ENCODE measurements around the gene SMIM33. TPM values are rescaled to one million over a fixed set of nuclear protein-coding genes. Genes with fewer than 3 reads are reported as not detected.
A peak's percentile ranks its signal among the peaks of the same experiment; 100 is the strongest.

SMIM33 gene
- total and polyA plus RNA-seq, 9 of the 15 experiments (the other 6 are each of a cell fraction or from before 2014, with no cell fraction given): not detected

GRCh38 chr5:139517683-139518564 lies 47.1 kb downstream of the SMIM33 start (continued):
- TF ChIP-seq STAT6 (CRISPR knock-in tag; IDR thresholded peaks at IDR 0.05): no peak
- TF ChIP-seq RFX5 (IDR thresholded peaks at IDR 0.05; ENCODE audit: low read depth, low read length): no peak
- peak; percentile 37 to 72; a peak in 1 of 4 replicates for TF ChIP-seq RCOR1 (IDR thresholded peaks at IDR 0.05; ENCODE audit: borderline replicate concordance in 1 of 2, low read depth in 2 of 2, low read length in 2 of 2)
- TF ChIP-seq MAFK (IDR thresholded peaks at IDR 0.05; ENCODE audit: low read length): peak; percentile 2; the same call in 1 of the 2 replicates
- no peak for TF ChIP-seq NUFIP1 (IDR thresholded peaks at IDR 0.05; ENCODE audit: partially characterized antibody)
- peak; percentile 98 for TF ChIP-seq NFIC (IDR thresholded peaks at IDR 0.05)
- peak; percentile 97 for TF ChIP-seq HMGN3 (IDR thresholded peaks at IDR 0.05; ENCODE audit: borderline replicate concordance, extremely low read depth, insufficient read length, low read depth, low read length)
- TF ChIP-seq ZNF740 (CRISPR knock-in tag; IDR thresholded peaks at IDR 0.05): peak; percentile 81; the same call in 1 of the 2 replicates
- TF ChIP-seq ZNF740 (tag; IDR thresholded peaks at IDR 0.05): no peak
- TF ChIP-seq FOXK2 (conservative IDR thresholded peaks at IDR 0.05 in 1 of 2, IDR thresholded peaks at IDR 0.05 in 1 of 2; ENCODE audit: low read depth in 2 of 2): peak in 1 of 2 experiments; percentile 38; a peak in 2 of 4 replicates
- TF ChIP-seq RBM25 (IDR thresholded peaks at IDR 0.05; ENCODE audit: low read depth, low read length, severe bottlenecking): no peak
- TF ChIP-seq DACH1 (IDR thresholded peaks at IDR 0.05; ENCODE audit: partially characterized antibody): peak; percentile 66
- TF ChIP-seq TBP (optimal IDR thresholded peaks at IDR 0.05; ENCODE audit: low read depth, low read length): peak; percentile 88
- TF ChIP-seq PHF21A (IDR thresholded peaks at IDR 0.05; ENCODE audit: borderline replicate concordance, low read depth): peak; percentile 69; the same call in 1 of the 2 replicates
- 0 out of 2 replicates have a peak, but pooled peaks have one; percentile 16 for TF ChIP-seq CC2D1A (IDR thresholded peaks at IDR 0.05)
- no peak; a peak in 1 of 4 replicates for TF ChIP-seq ETV6 (IDR thresholded peaks at IDR 0.05; ENCODE audit: borderline replicate concordance in 1 of 2, low read depth in 2 of 2, low read length in 1 of 2)
- TF ChIP-seq ETV6 (CRISPR knock-in tag; IDR thresholded peaks at IDR 0.05; ENCODE audit: borderline replicate concordance): peak; percentile 6; the same call in 1 of the 2 replicates
- peak; percentile 99 for TF ChIP-seq L3MBTL2 (IDR thresholded peaks at IDR 0.05)
- no peak for TF ChIP-seq HDAC3 (IDR thresholded peaks at IDR 0.05; ENCODE audit: borderline replicate concordance, partially characterized antibody)
- no peak for TF ChIP-seq CSDE1 (IDR thresholded peaks at IDR 0.05)
- no peak for TF ChIP-seq STAT5B (CRISPR knock-in tag; IDR thresholded peaks at IDR 0.05)
- no peak for TF ChIP-seq ZNF780A (CRISPR knock-in tag; IDR thresholded peaks at IDR 0.05)
- peak; percentile 50; the same call in 1 of the 2 replicates for TF ChIP-seq TEAD4 (IDR thresholded peaks at IDR 0.05; ENCODE audit: low read length)
- no peak for TF ChIP-seq TEAD4 (CRISPR knock-in tag; IDR thresholded peaks at IDR 0.05; ENCODE audit: borderline replicate concordance)
- no peak for TF ChIP-seq NR4A1 (CRISPR knock-in tag; IDR thresholded peaks at IDR 0.05)
- TF ChIP-seq NR4A1 (tag; IDR thresholded peaks at IDR 0.05): 0 out of 2 replicates have a peak, but pooled peaks have one; percentile 59

Data from K562 (cell line).